WERI-Rb-1 (cell line): ENCODE data around the gene PRKCE.

Experiments
- DNase-seq: peaks from one replicate; pipeline ENCODE4 v3.0.0-alpha.2; 2020
- H3K27ac ChIP-seq: fragments of 250-450 bp; sonication (Bioruptor Pico); 2 replicates; pipeline ENCODE4 v1.5.1; 2020; ENCODE audit warnings: mild to moderate bottlenecking, moderate library complexity
- H3K27me3 ChIP-seq: fragments of 250-450 bp; sonication (Bioruptor Pico); 2 replicates; pipeline ENCODE4 v1.5.1; 2021; ENCODE audit warnings: mild to moderate bottlenecking, low read depth, moderate library complexity; ENCODE audit not compliant: insufficient read depth, severe bottlenecking
- H3K36me3 ChIP-seq: fragments of 250-450 bp; sonication (Bioruptor Pico); 2 replicates; pipeline ENCODE4 v1.5.1; 2020; ENCODE audit warnings: mild to moderate bottlenecking, moderate library complexity
- H3K4me3 ChIP-seq: 2 replicates; pipeline ENCODE4 v1.5.1; 2011; ENCODE audit warnings: low read depth, mild to moderate bottlenecking, control low read depth, low read length
- H3K9me3 ChIP-seq: fragments of 250-450 bp; sonication (Bioruptor Pico); 2 replicates; pipeline ENCODE4 v1.5.1; 2021; ENCODE audit warnings: mild to moderate bottlenecking, moderate library complexity; ENCODE audit not compliant: severe bottlenecking
- TF ChIP-seq, protein P1 (sequence below): IDR thresholded peaks from 2 replicates; pipeline ENCODE4 v1.5.1; 2011; ENCODE audit warnings: low read depth, mild to moderate bottlenecking, control low read depth, inconsistent platforms, low read length

PRKCE gene

DNA sequence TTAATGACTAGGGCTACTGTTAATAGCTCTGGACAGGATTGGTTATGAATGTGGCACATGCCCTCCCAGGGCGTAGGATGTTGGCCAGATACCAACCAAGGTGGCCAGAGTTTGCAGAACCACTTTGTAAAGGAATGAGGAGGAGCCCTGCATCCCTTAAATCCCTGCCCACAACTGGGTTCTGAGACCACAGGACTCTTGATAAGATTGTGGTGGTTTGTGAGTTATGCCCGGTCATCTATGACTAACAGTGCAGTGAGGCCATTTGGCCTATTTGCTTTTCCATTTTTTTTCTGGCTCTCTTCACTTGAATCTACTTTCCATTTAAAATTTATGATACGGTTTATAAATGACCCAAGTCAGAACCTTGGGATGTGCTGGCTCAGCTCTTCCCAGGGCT, 294.5 kb downstream of the PRKCE start:
- Histone ChIP-seq H3K4me3 (no peak overlapping the region), H3K9me3 (no peaks in the 10 kb centered on the region), H3K27ac (no peak overlapping the region), H3K36me3 (no peaks in the 10 kb centered on the region), H3K27me3 (no peaks in the 10 kb centered on the region)
- DNase-seq: no peak
- TF ChIP-seq, protein P1, sequence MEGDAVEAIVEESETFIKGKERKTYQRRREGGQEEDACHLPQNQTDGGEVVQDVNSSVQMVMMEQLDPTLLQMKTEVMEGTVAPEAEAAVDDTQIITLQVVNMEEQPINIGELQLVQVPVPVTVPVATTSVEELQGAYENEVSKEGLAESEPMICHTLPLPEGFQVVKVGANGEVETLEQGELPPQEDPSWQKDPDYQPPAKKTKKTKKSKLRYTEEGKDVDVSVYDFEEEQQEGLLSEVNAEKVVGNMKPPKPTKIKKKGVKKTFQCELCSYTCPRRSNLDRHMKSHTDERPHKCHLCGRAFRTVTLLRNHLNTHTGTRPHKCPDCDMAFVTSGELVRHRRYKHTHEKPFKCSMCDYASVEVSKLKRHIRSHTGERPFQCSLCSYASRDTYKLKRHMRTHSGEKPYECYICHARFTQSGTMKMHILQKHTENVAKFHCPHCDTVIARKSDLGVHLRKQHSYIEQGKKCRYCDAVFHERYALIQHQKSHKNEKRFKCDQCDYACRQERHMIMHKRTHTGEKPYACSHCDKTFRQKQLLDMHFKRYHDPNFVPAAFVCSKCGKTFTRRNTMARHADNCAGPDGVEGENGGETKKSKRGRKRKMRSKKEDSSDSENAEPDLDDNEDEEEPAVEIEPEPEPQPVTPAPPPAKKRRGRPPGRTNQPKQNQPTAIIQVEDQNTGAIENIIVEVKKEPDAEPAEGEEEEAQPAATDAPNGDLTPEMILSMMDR: no peak

DNA sequence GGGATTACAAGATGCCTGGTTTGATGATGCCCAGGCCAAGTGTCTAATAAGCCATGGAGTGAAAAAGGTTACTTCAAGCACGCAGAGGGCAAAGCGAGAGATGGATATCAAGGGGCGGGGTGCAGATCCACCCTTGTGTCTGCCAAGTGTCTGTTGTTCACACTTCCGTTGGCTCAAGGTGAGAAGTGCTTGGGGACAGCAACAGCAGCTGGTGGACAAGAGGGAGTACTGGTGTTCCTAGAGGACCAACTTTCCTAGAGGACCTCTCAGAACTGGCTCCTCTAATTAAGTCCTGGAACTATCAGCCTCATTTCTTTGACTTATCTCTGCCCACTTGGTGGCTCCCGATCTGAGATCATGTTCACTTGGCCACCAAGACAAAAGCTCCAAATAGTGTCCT, 299.1 kb downstream of the PRKCE start:
- Histone ChIP-seq H3K27ac (no peak overlapping the region), H3K4me3 (no peak overlapping the region), H3K36me3 (no peaks in the 10 kb centered on the region), H3K9me3 (no peaks in the 10 kb centered on the region), H3K27me3 (no peaks in the 10 kb centered on the region)
- TF ChIP-seq, protein P1: no peak
- no peak for DNase-seq

DNA sequence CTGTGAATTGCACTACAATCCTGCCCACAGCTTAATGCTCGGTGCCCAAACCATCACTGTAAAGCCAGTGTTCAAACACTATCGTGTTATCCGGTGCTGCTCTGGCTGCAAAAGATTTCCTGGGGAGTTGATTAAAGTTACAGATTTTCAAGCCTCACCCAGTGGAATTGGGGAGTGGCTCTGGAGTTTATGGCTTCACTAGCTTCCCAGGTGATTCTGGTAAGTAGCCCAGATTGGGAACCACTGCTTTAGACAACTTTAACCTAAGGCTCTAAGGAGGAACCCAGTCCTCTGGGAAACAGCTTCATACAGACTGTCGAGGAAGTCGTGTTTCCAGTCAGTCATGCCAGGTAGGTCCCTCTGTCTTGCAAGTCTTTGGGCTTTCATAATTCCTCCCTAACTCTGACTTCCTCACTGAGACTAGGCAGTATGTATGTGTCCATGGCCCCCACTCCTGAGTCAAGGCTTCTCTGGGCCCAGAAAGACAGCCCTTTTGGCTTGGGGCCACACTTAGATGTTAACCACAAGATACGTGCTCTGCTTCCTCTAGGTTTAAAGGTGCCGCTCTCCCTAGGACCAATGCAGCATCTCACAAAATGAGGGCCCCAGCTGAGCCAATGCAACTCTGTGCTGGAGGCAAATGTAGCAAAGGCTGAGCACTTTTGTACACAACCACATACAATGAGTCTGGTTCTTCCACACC, 299.7 kb downstream of the PRKCE start:
- TF ChIP-seq, protein P1: no peak
- Histone ChIP-seq H3K4me3 (no peak overlapping the region), H3K27me3 (no peaks in the 10 kb centered on the region), H3K27ac (no peak overlapping the region), H3K36me3 (no peaks in the 10 kb centered on the region), H3K9me3 (no peaks in the 10 kb centered on the region)
- no peak for DNase-seq

DNA sequence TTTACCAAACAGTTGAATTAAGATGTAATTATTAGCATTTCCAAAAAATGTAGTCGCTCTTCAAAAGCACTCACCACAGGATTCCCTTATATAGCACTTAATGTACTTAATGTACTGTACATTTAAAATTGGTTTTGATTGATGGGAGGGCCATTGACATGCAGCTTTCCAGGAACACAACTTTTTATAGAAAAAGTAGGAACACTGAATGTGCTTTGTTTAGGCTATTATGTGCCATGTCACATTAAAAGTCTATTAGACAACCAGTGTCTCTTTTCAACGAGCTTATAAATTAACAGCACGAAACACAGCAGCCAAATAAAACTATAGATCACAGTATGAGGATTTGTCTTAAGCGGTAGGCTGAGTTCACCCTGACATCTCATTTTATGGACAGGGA, 301.1 kb downstream of the PRKCE start:
- no peaks in the 10 kb centered on the region for H3K27me3 ChIP-seq
- no peak overlapping the region for H3K27ac ChIP-seq
- TF ChIP-seq, protein P1: no peak
- no peaks in the 10 kb centered on the region for H3K9me3 ChIP-seq
- no peak overlapping the region for H3K4me3 ChIP-seq
- no peak for DNase-seq
- no peaks in the 10 kb centered on the region for H3K36me3 ChIP-seq

DNA sequence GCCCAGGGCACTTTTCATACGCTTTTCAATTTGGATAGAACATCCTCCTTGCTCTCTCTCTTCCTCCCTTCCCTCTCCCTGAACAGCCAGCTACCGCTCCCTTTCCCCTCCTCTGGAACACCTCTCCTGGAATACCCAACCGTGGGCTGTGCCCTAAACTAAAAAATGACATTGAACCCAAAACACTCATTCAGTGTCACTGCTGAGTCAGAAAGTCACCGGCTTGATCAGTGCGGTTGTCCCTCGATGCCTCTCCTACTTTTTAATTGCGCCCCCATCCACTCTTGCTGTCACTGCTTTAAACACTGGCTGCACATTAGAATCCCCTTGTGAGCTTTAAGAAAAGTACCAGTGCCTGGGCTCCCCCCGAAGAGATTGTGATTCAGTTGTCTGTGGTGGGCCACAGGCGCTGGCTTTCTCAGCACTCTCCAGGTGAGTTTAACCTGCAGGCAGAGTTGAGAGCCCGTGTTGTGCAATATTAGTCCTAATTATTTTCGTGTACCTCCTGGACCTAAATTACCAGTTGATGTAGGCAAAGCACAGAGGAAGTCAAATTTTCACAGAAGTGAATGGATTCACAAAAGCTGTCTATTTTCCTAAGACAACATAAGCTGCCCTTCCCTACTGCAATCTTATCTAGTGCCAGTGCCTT, 302.0 kb downstream of the PRKCE start:
- no peaks in the 10 kb centered on the region for H3K9me3 ChIP-seq
- H3K36me3 ChIP-seq: no peaks in the 10 kb centered on the region
- no peak for DNase-seq
- no peaks in the 10 kb centered on the region for H3K27me3 ChIP-seq
- TF ChIP-seq, protein P1: no peak
- H3K4me3 ChIP-seq: no peak overlapping the region
- H3K27ac ChIP-seq: no peak overlapping the region
